ENCODE results near the gene SSRP1.
"Not testable (repeated sequence)": the region's sequence is repeated elsewhere in the genome, so short reads cannot be mapped to it uniquely, and the experiment has no call there.

SSRP1 gene

GRCh38 chr11:57335343-57336110, at the start of gene SSRP1:
SSRP1 (minus strand) TSS chr11:57335892; CDS start chr11:57335121, 771 bp downstream.
- peak; percentile 99 to 100 for ATAC-seq

- no peak for ATAC-seq
Measured at GRCh38 chr11:57380975-57381374, 45.3 kb upstream of the SSRP1 start, which contains the start of gene PRG3. PRG3 (minus strand) TSS chr11:57381150; CDS start chr11:57380708, 442 bp downstream.

DNA sequence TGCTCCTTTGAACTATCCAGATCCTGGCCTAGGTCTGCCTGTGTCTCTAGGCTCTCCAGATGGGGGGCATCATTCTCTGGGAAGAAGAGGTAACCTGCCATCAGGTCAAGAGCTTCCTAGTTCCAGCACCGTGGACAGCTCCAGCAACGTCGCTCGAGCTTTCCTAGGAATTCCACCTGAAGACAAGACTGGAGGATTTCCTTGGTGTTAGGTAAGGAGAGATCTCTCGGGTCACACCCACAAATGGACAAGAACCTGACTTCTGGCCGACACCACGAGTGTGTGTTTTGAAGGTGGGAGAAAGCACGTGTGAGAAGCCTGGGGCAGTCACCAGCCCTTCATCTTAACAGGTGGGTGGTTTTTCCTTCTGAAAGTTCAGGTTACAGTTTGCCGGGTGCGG, 44.0 kb upstream of the SSRP1 start:
- ATAC-seq = no peak

GRCh38 chr11:57378186-57378585, 42.5 kb upstream of the SSRP1 start:
- no peak for ATAC-seq

DNA sequence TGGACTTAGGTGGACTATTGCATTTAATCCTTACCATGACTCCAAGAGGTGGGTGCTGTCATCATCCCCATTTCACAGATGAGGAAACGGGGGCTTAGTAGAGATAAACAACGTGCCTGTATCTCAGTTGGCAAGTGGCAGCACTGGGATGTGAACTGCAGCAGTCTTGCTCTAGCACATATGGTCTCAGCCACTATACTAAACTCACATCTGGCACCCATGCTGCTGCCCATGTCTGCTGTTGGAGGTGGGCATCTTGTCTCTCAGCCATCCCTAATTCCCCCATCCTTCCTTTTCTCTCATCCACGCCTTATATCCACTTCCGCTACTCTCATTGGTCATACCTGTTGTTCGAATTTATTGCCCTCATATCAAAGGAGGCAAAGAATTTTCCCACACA, 41.4 kb upstream of the SSRP1 start:
- no peak for ATAC-seq

- ATAC-seq = no peak
Measured at GRCh38 chr11:57376095-57377090, 40.7 kb upstream of the SSRP1 start.

GRCh38 chr11:57375490-57375889, 39.8 kb upstream of the SSRP1 start:
- ATAC-seq = no peak

- ATAC-seq = no peak
Measured at GRCh38 chr11:57374966-57375365, 39.3 kb upstream of the SSRP1 start.

GRCh38 chr11:57373146-57373545, 37.5 kb upstream of the SSRP1 start:
- ATAC-seq = no peak

DNA sequence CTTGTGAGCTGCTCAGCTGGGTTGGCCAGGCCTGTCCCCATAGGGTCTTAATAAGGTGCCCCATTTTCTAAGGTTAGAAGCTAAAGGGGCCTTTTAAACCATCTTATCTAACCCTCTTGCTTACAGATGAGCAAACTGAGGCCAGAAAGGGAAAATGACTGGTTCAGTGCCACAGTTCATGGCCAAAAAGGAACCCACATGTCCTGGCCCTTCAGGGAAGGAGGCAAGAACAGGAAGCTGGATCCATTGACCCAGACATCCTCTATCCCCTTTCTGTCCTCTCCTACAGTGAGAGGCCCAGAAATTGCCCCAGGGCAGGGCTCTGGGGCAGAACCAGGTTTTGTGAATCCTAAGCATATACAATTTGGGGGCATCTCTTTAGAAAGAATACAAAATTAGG, 35.2 kb upstream of the SSRP1 start:
- no peak for ATAC-seq

GRCh38 chr11:57370251-57370650, 34.6 kb upstream of the SSRP1 start:
- no peak for ATAC-seq

GRCh38 chr11:57368845-57369232, 33.1 kb upstream of the SSRP1 start:
- no peak for ATAC-seq

DNA sequence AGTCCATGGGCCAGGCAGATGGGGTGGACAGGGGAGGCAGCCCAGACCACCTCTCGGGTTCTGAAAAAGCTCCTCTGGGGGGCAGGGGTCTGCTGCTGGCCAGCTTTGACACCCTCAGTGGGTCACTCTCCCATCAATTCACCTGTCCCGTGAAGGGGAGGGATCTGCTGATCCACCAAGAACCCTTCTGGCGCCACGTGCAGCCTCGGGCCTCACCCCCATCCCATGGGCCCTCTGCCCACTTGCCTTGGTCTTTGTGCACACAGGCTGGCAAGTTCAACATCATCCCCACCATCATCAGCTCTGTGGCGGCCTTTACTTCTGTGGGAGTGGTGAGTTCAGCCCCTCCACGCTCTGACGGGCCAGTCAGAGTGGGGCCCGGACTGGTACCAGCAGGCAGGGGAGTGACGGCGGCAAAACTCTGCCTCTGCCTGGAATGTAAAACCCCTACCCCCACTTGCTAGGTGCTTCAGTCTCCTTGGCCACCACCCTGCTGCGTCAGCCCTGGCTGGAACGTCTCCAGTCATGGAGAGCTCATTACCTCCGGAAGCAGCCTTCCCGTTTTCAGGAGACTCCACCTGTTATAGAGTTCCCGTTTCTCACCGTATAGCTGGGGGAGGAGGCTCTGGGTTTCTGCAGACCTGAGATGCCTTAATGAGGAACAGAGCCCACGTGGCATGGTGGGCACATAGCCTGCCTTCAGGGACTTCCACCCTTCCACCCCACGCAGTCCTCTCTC, 32.6 kb upstream of the SSRP1 start:
- no peak for ATAC-seq

GRCh38 chr11:57364851-57365660, 29.4 kb upstream of the SSRP1 start:
- ATAC-seq = no peak

- no peak for ATAC-seq
Measured at GRCh38 chr11:57363131-57364080, 27.7 kb upstream of the SSRP1 start.

- ATAC-seq = no peak
Measured at GRCh38 chr11:57361926-57362325, 26.2 kb upstream of the SSRP1 start.

DNA sequence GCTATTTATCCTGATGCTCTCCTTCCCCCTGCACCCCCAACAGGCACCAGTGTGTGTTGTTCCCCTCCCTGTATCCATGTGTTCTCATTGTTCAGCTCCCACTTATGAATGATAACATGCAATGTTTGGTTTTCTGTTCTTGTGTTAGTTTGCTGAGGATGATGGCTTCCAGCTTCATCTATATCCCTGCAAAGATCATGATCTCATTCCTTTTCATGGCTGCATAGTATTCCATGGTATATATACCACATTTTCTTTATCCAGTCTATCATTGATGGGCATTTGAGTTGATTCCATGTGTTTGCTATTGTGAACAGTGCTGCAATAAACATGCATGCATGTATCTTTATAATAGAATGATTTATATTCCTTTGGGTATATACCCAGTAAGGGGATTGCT, 25.7 kb upstream of the SSRP1 start:
- not testable (repeated sequence) for ATAC-seq

DNA sequence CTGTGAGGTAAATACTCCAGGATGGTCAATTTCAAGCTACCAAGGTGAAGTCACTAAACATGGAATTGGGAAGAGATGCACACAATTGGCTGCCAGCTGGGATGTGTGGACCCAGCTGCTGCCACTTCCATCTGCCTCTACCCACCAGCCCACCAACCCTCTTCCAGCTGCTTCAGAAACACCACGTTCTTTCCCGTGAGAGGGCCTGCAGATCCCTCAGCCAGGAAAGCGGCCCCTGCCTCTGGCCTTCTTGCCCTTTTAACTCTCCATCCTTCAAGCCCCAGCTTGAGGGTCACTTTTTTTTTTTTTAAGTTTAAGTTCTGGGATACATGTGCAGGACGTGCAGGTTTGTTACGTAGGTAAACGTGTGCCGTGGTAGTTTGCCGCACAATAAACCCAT, 25.3 kb upstream of the SSRP1 start:
- ATAC-seq = no peak

GRCh38 chr11:57359896-57360690, 24.4 kb upstream of the SSRP1 start:
- ATAC-seq = no peak

- ATAC-seq = no peak
Measured at GRCh38 chr11:57359396-57359795, 23.7 kb upstream of the SSRP1 start.

All from activated CD4-positive, CD25-positive, alpha-beta regulatory T cell treated with anti-CD3 and anti-CD28 coated beads, Interleukin-2, amount 50 U/mL, for 24 hours (primary cell).